Activated B cell treated with CpG ODN at 0.5 μM for 24 hours (primary cell): Measurements from ENCODE around the gene ANKMY1. TPM values are rescaled to one million over a fixed set of nuclear protein-coding genes. Genes with fewer than 3 reads are reported as not detected.

Experiments
- ATAC-seq: fragments of 200-7000 bp; cut with Tn5 transposase; one replicate; pipeline ENCODE4 v1.10.0; 2021; ENCODE audit warnings: low read depth, mild to moderate bottlenecking, moderate library complexity
- CTCF ChIA-PET: fragments of 350-600 bp; sonication (Branson Sonifier 250); formaldehyde crosslinking; loops from one replicate; lab custom pipeline; 2021; ENCODE audit warnings: antibody characterized with exemption; lab: Charles Lee
- POLR2A ChIA-PET: fragments of 350-600 bp; sonication (Branson Sonifier 250); formaldehyde crosslinking; loops from one replicate; lab custom pipeline; 2021; ENCODE audit warnings: antibody characterized with exemption; lab: Charles Lee
- DNase-seq: peaks from one replicate; pipeline ENCODE4 v3.0.0; 2022
- H3K27ac Mint-ChIP-seq: one replicate; pipeline ENCODE4 v1.8.0; 2020; ENCODE audit warnings: mixed read lengths
- H3K27me3 Mint-ChIP-seq: one replicate; pipeline ENCODE4 v1.8.0; 2021; ENCODE audit warnings: mixed read lengths
- H3K36me3 Mint-ChIP-seq: one replicate; pipeline ENCODE4 v1.8.0; 2021; ENCODE audit warnings: low read depth, mixed read lengths
- H3K4me1 Mint-ChIP-seq: one replicate; pipeline ENCODE4 v1.8.0; 2021; ENCODE audit warnings: mixed read lengths
- H3K4me3 Mint-ChIP-seq: one replicate; pipeline ENCODE4 v1.8.0; 2020; ENCODE audit warnings: mild to moderate bottlenecking, mixed read lengths
- H3K9me3 Mint-ChIP-seq: one replicate; pipeline ENCODE4 v1.8.0; 2020; ENCODE audit warnings: mixed read lengths
- intact Hi-C: fragments of 100-400 bp; cut with micrococcal nuclease; formaldehyde crosslinking; loops from one replicate; pipeline ENCODE4 v1.15.1; 2024
- total RNA-seq: library from RNA; stranded (reverse); gene quantifications from 2 replicates; pipeline ENCODE4 v1.2.3, GENCODE V29; 2022
- TF ChIP-seq, protein P1 (sequence below): fragments of 200-600 bp; IDR thresholded peaks from one replicate; pipeline ENCODE4 v1.8.0; 2022; ENCODE audit warnings: antibody characterized with exemption, mild to moderate bottlenecking

Gene ANKMY1
- total RNA-seq, 1 donor from 2014 or later, result 40.4 TPM

DNA sequence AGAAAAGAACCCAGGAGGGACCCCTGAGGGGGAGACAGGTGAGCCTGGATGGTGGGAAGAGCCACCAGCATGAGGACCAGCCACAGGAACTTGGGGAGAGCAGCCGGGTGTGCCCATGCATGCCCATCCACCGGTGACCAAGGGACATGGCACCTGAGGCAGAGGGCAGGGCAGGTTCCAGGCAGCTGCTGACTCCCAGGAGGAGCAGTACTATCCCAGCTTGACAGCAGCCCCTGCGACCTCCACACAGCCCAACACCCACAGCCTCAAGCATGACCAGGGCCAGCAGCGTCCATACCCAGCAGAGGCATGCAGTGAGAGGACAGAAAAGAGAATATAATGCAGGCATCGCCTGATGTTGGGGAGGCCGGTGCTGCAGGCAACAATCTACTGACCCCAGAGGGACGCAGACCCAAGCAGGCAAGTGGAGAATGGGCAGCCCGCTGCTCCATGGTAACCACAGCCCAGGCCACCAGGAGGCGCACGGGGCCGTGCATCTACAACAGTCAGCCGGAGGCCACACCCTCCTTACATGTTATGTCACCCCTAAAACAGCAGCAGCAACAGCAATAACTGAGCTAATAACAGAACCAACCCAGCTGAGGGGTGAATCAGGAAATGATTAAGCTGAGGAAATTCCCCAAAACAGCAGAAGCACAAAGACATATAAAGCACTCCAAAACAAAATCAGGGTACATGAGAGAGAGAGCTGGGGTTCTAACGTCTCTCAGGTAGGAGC is 44.1 kb downstream of the ANKMY1 start:
- intact Hi-C loops, result loop anchor here (1.0 to 2.0 kb wide), 4 partner anchors 47 to 220 kb away; partner anchors contain the start of genes CAPN10 and DUSP28
- DNase-seq (peak; percentile 71), ATAC-seq (peak; percentile 99)
- Mint-ChIP-seq H3K4me3 (peak overlapping the region; percentile 28), H3K4me1 (peaks cover 17% of the 10 kb centered on the region), H3K36me3 (peaks cover 21% of the 10 kb centered on the region), H3K9me3 (no peaks in the 10 kb centered on the region), H3K27me3 (no peaks in the 10 kb centered on the region), H3K27ac (peak overlapping the region; percentile 59)
- TF ChIP-seq, protein P1, sequence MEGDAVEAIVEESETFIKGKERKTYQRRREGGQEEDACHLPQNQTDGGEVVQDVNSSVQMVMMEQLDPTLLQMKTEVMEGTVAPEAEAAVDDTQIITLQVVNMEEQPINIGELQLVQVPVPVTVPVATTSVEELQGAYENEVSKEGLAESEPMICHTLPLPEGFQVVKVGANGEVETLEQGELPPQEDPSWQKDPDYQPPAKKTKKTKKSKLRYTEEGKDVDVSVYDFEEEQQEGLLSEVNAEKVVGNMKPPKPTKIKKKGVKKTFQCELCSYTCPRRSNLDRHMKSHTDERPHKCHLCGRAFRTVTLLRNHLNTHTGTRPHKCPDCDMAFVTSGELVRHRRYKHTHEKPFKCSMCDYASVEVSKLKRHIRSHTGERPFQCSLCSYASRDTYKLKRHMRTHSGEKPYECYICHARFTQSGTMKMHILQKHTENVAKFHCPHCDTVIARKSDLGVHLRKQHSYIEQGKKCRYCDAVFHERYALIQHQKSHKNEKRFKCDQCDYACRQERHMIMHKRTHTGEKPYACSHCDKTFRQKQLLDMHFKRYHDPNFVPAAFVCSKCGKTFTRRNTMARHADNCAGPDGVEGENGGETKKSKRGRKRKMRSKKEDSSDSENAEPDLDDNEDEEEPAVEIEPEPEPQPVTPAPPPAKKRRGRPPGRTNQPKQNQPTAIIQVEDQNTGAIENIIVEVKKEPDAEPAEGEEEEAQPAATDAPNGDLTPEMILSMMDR, result peak; percentile 23
- ChIA-PET POLR2A (interaction anchor here (1.1 to 1.4 kb wide), 3 partner anchors 48 to 72 kb away, joined by 12 to 14 read pairs (median 12); partner anchors contain the start of gene CAPN10), CTCF (interaction anchor here (0.6 to 3.1 kb wide), 18 partner anchors 10 to 327 kb away, joined by 3 to 22 read pairs (median 4); partner anchors contain the start of genes ANKMY1, CAPN10 and RNPEPL1)

DNA sequence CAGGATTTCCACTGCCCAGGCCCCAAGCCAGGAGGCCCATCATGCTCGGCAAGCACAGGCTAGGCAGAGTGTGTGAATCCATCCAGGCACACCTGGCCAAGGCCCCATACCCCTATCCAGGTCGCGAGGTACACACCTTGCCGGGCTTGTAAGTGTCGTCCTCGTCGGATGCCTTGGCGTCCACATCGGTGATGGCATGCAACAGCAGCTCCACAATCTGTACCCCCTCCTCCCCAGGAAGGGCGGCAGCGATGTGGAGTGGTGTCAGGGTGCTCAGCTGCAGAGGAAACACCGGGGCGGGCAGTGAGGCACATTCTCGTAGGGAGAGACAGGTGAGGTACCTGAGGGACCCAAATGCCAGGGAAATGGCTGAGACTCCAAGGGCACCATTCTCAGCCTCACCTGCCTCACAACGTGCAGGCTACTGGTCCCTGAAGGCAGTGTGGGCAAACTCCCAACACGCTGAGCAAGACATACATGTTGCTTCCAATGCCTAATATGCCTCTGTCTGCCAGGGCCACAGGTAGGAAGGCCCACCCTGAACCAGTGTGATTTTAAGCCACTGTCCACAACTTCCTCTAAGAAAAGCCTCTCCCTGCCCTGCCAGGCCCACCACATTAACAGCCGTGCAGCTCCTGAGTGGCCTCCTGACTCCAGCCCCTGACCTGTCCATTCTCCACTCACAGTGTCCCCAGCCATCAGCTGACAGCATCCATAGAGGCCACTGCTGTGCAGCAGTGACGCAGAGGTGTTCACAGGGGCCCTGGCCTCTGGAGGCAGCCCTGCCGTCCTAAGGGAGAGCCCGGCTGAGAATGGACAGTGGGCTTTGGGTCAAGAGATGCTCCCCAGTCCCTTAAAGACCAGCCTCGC is 44.9 kb downstream of the ANKMY1 start:
- DNase-seq (no peak), ATAC-seq (no peak)
- POLR2A ChIA-PET, result no interaction called here
- no peak overlapping the region for H3K4me3 Mint-ChIP-seq
- H3K27me3 Mint-ChIP-seq, result no peaks in the 10 kb centered on the region
- H3K9me3 Mint-ChIP-seq, result no peaks in the 10 kb centered on the region
- CTCF ChIA-PET, result interaction anchor here (1.4 to 3.1 kb wide), 4 partner anchors 53 to 327 kb away, joined by 3 to 22 read pairs (median 12); partner anchors contain the start of gene RNPEPL1
- TF ChIP-seq, protein P1, result no peak
- intact Hi-C loops, result no loop called here
- H3K4me1 Mint-ChIP-seq, result peaks cover 17% of the 10 kb centered on the region
- H3K27ac Mint-ChIP-seq, result no peak overlapping the region
- peaks cover 25% of the 10 kb centered on the region for H3K36me3 Mint-ChIP-seq

DNA sequence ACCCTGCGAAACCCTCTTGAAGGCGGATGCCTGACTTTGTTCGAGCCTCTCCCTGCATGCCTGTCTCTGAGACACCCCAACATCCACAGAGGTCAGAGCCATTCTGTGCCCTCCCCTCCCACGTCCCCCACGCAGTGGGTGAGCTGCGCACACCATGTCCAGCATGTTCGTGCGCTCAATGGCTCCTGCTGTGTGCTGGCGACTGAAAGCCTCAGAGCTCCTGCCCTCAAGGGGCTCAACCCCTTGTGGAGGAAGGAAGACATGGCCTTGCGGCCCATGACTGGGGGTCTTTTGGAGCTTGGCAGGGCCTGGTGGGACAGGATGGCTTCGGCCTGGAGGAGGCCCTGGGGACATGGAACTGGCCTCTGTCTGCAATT is 45.7 kb downstream of the ANKMY1 start:
- POLR2A ChIA-PET, result no interaction called here
- intact Hi-C loops, result no loop called here
- Mint-ChIP-seq H3K4me3 (no peak overlapping the region), H3K27me3 (no peaks in the 10 kb centered on the region), H3K36me3 (peaks cover 25% of the 10 kb centered on the region), H3K4me1 (peaks cover 17% of the 10 kb centered on the region), H3K27ac (no peak overlapping the region), H3K9me3 (no peaks in the 10 kb centered on the region)
- CTCF ChIA-PET, result no interaction called here
- ATAC-seq (no peak), DNase-seq (no peak)
- TF ChIP-seq, protein P1, result no peak

- Mint-ChIP-seq H3K27ac (no peak overlapping the region), H3K4me3 (no peak overlapping the region), H3K4me1 (peaks cover 17% of the 10 kb centered on the region), H3K36me3 (peaks cover 25% of the 10 kb centered on the region), H3K9me3 (no peaks in the 10 kb centered on the region), H3K27me3 (no peaks in the 10 kb centered on the region)
- ChIA-PET CTCF (no interaction called here), POLR2A (no interaction called here)
- DNase-seq (no peak), ATAC-seq (no peak)
- TF ChIP-seq, protein P1, result no peak
- intact Hi-C loops, result no loop called here
Observed at GRCh38 chr2:240511351-240512108, 46.3 kb downstream of the ANKMY1 start.
